AG04449 (cell line): ENCODE data around the gene NFYA.

Source experiments
- CTCF ChIA-PET: fragments of 350-600 bp; formaldehyde crosslinking; extraction: SDS; loops from one replicate; lab custom pipeline; 2021; ENCODE audit warnings: antibody characterized with exemption; lab: Yijun Ruan, JAX
- POLR2A ChIA-PET: fragments of 400-600, 350-600 bp; formaldehyde crosslinking; extraction: SDS; loops from one replicate; lab custom pipeline; 2020; ENCODE audit warnings: antibody characterized with exemption, inconsistent platforms; lab: Yijun Ruan, JAX
- DNase-seq: peaks from one replicate; pipeline ENCODE4 v3.0.0-alpha.2; 2010; ENCODE audit warnings: low read depth, low spot score
- H3K4me3 ChIP-seq: 2 replicates; pipeline ENCODE4 v1.5.1; 2011; ENCODE audit warnings: low read depth, mild to moderate bottlenecking, control low read depth, low read length
- TF ChIP-seq, protein P1 (sequence below): IDR thresholded peaks from one replicate; pipeline ENCODE4 v1.5.1; 2011; ENCODE audit warnings: mild to moderate bottlenecking, moderate library complexity, low read length, control low read depth, inconsistent platforms; ENCODE audit not compliant: insufficient read depth; ENCODE audit errors: missing control alignments

The NFYA gene

DNA sequence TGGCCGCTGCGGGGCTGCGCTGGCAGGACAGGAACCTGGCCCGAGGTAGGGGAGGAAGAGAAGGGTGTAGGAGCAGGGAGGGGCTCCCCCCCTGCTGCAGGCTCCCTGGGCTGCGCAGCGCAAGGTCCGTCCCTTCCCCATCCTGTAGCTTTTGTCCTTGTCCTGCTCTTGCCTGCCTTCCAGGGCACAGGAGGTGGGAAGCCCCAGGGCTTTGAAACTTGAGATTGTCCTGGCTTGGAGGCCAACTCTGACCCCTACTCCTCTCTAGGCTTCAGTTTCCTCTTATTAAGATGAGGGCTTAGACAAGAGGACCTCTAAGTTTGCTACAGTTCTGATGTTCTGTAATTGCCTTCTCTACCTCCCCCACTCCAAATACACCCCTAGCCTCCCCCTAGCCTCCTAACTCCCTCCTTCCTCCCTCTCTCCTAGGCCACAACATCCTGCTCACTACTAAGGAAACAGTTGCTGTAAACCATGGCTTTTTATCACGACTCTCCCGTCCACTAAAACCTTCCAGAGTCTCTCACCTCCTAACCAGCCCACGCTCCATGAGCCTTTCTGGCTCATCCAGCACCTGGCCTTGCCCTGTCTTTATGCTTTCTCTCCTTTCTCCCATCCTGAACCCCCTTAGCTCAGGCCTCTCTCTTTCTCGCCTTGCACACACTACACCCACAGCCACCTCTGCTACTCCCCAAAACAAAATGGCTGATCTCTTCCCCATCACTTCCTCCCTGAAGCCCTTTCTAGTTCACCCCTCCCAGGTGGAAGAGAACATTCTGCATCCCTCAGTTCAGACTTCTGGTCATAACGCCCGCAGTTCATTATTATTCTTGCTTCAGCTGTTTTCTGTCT, 44.0 kb upstream of the NFYA start:
- peak overlapping the region; percentile 57 for H3K4me3 ChIP-seq
- ChIA-PET POLR2A (interaction anchor here (0.7 kb wide), 1 partner anchor 1985 kb away, joined by 3 read pairs; no protein-coding TSS in a partner anchor), CTCF (interaction anchor here (0.6 to 15.7 kb wide), 49 partner anchors 8 to 1667 kb away, joined by 3 to 389 read pairs (median 6); partner anchors contain the start of genes TSPO2 and UNC5CL)
- no peak for DNase-seq
- TF ChIP-seq, protein P1, sequence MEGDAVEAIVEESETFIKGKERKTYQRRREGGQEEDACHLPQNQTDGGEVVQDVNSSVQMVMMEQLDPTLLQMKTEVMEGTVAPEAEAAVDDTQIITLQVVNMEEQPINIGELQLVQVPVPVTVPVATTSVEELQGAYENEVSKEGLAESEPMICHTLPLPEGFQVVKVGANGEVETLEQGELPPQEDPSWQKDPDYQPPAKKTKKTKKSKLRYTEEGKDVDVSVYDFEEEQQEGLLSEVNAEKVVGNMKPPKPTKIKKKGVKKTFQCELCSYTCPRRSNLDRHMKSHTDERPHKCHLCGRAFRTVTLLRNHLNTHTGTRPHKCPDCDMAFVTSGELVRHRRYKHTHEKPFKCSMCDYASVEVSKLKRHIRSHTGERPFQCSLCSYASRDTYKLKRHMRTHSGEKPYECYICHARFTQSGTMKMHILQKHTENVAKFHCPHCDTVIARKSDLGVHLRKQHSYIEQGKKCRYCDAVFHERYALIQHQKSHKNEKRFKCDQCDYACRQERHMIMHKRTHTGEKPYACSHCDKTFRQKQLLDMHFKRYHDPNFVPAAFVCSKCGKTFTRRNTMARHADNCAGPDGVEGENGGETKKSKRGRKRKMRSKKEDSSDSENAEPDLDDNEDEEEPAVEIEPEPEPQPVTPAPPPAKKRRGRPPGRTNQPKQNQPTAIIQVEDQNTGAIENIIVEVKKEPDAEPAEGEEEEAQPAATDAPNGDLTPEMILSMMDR, result no peak

DNA sequence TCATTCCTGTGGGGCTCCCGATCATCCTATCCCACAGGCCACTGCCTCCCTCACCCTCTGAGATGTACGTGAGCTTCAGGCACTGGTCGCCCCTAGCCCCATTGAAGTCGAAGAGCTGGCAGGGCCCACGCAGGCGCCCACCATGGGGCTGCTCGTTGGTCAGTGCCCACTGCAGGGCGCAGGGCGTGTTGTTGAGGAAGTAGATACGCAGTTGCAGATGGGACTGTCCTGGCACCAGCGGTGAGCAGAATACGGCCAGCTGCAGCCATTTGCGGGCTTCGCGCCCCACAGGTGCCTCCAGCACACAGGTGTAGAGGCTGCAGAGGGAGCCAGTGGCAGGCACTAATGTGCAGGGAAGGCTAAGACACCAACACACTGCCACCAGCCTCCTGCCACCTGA, 39.9 kb upstream of the NFYA start:
- POLR2A ChIA-PET, result no interaction called here
- H3K4me3 ChIP-seq, result no peak overlapping the region
- DNase-seq, result no peak
- CTCF ChIA-PET, result interaction anchor here (9.1 kb wide), 1 partner anchor 20 kb away, joined by 90 read pairs; the partner anchor contains the start of gene APOBEC2
- TF ChIP-seq, protein P1, result no peak

DNA sequence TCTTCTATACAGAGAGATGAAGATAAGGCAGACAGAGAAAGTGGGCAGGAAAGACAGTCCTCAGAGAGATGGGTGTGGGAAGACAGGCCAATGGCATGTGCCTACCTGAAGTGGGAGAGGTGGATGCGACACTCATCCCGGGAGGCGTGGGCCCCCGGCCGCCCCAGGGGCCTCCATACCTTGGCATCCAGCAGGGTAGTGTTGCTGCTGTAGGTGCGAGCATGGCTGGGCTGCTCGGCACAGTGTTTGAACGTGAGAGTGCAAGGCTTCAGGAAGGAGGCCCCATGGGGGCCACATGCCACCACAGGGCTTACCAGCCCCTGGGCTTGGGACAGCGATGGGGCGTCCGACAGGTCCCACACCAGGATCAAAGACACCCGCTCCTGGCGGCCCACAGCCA, 39.0 kb upstream of the NFYA start:
- no peak overlapping the region for H3K4me3 ChIP-seq
- no peak for DNase-seq
- TF ChIP-seq, protein P1, result no peak
- POLR2A ChIA-PET, result no interaction called here
- CTCF ChIA-PET, result interaction anchor here (1.2 to 9.1 kb wide), 3 partner anchors 19 to 140 kb away, joined by 3 to 90 read pairs (median 5); partner anchors contain the start of gene APOBEC2

DNA sequence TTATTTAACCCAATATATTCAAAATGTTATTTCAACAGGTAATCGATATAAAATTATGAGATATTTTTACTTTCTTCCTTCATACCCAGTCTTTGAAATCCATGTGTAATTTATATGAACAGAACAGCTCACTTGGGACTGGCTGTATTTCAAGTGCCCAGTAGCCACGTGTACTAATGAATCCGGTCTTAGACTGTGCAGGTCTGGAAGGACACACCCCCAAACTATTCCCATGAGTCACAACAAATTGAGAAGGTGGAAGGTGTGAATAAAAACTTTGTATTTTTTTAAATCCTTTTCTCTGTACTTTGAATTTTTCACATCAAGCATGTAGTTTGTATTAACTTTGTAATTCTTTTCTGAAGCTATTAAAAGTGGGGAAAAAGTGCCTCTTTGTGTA, 36.6 kb upstream of the NFYA start:
- ChIA-PET CTCF (interaction anchor here (0.7 to 9.1 kb wide), 9 partner anchors 9 to 142 kb away, joined by 3 to 90 read pairs (median 5); partner anchors contain the start of gene APOBEC2), POLR2A (no interaction called here)
- DNase-seq, result no peak
- TF ChIP-seq, protein P1, result no peak
- no peak overlapping the region for H3K4me3 ChIP-seq

DNA sequence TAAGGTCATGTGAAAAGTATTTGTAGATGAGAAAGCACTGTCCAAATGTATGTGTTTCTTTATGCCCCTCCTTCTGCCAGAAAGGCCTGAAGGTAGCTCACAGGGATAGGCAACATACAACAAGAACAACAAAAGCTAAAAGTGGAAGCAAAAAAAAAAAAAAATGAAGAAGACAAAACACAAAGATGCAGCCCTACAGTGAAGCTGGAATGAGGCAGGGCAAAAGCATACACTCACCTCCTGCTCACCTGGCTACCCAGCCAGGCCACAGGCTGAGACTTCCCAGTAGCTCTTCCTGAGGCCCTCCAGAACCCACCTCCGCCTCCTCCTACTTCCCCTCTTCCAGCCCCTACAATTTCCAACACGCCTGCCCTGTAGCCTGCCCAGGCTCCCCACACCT, 36.2 kb upstream of the NFYA start:
- no peak overlapping the region for H3K4me3 ChIP-seq
- no peak for DNase-seq
- TF ChIP-seq, protein P1, result no peak
- ChIA-PET POLR2A (no interaction called here), CTCF (interaction anchor here (0.7 to 9.1 kb wide), 9 partner anchors 9 to 143 kb away, joined by 3 to 90 read pairs (median 5); partner anchors contain the start of gene APOBEC2)

DNA sequence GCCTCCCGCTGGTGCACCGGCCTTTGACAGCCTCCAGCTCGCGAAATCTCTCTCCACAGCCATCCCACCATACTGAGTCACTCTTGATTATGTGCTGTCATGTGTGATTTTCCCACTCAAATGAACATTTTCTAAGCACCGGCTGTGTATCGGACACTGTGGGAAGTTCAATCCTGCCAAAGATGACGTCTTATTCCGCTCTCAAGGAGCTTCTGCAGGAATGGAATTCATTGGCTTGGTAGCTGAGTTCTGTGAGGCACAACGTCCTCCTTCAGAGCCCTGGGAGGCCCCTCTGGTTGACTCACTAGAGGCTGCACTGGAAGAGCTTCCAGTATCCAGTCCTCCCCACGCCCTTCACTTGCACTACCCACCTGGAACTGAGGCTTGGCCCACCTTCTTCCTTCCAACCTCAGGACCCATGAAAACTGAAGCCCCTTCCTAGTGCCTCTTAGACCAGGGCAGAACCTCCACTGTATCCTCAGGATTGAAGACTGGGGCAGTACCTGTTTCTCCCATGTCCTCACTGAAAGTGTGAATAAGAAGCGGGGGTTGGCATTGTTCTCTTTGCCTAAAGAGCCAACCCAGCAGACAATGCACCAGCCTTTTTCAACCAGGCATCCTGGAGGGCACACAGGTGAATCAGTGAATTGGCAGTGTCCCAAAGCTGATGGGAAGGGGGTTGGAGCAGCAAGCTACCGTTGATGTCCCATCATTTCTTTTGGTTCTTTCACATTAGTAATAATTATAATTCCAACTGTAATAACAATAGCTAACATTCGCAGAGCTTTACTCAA, 35.5 kb upstream of the NFYA start:
- CTCF ChIA-PET, result interaction anchor here (0.8 to 9.1 kb wide), 12 partner anchors 9 to 151 kb away, joined by 3 to 90 read pairs (median 5); partner anchors contain the start of gene APOBEC2
- no peak overlapping the region for H3K4me3 ChIP-seq
- POLR2A ChIA-PET, result no interaction called here
- TF ChIP-seq, protein P1, result no peak
- no peak for DNase-seq
